ENCODE data around the gene EFEMP2.

The EFEMP2 gene

GRCh38 chr11:65915821-65916251 lies 43.2 kb upstream of the EFEMP2 start:
- Histone ChIP-seq H3K4me1 (ENCODE audit: control insufficient read depth, low read length) (peaks cover 27% of the 10 kb centered on the region), H3K27me3 (ENCODE audit: control insufficient read depth, low read length) (peaks cover 10% of the 10 kb centered on the region; the same call in 1 of the 2 replicates), H3K9me2 (replicated peaks; ENCODE audit: control insufficient read depth, low read length) (no peaks in the 10 kb centered on the region), H3F3A (ENCODE audit: control insufficient read depth, insufficient read depth) (no peaks in the 10 kb centered on the region), H3K27ac (ENCODE audit: low read depth, low read length) (no peak overlapping the region), H3K4me3 (ENCODE audit: low read length) (no peak overlapping the region), H4K20me1 (ENCODE audit: control insufficient read depth, insufficient read depth, low read depth, low read length) (no peaks in the 10 kb centered on the region), H3K9me3 (ENCODE audit: control insufficient read depth, insufficient read depth, low read length) (no peaks in the 10 kb centered on the region), H3K4me2 (ENCODE audit: low read length) (no peak overlapping the region), H3K36me3 (ENCODE audit: control insufficient read depth, low read length) (peaks cover 4% of the 10 kb centered on the region; the same call in 1 of the 2 replicates), H3K79me2 (ENCODE audit: control insufficient read depth, low read length) (peaks cover 22% of the 10 kb centered on the region)
- no peak for TF ChIP-seq EZH2phosphoT487 (IDR thresholded peaks at IDR 0.05; ENCODE audit: borderline replicate concordance, low read length)
- TF ChIP-seq, protein P1, sequence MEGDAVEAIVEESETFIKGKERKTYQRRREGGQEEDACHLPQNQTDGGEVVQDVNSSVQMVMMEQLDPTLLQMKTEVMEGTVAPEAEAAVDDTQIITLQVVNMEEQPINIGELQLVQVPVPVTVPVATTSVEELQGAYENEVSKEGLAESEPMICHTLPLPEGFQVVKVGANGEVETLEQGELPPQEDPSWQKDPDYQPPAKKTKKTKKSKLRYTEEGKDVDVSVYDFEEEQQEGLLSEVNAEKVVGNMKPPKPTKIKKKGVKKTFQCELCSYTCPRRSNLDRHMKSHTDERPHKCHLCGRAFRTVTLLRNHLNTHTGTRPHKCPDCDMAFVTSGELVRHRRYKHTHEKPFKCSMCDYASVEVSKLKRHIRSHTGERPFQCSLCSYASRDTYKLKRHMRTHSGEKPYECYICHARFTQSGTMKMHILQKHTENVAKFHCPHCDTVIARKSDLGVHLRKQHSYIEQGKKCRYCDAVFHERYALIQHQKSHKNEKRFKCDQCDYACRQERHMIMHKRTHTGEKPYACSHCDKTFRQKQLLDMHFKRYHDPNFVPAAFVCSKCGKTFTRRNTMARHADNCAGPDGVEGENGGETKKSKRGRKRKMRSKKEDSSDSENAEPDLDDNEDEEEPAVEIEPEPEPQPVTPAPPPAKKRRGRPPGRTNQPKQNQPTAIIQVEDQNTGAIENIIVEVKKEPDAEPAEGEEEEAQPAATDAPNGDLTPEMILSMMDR (IDR thresholded peaks at IDR 0.05; ENCODE audit: low read depth, low read length, poor library complexity, severe bottlenecking): no peak

GRCh38 chr11:65915101-65915820 lies 42.7 kb upstream of the EFEMP2 start:
- H3K79me2 ChIP-seq (ENCODE audit: control insufficient read depth, low read length): peaks cover 22% of the 10 kb centered on the region
- no peak overlapping the region for H3K27ac ChIP-seq (ENCODE audit: low read depth, low read length)
- H3K9me2 ChIP-seq (replicated peaks; ENCODE audit: control insufficient read depth, low read length): no peaks in the 10 kb centered on the region
- no peaks in the 10 kb centered on the region for H3K9me3 ChIP-seq (ENCODE audit: control insufficient read depth, insufficient read depth, low read length)
- no peak for TF ChIP-seq EZH2phosphoT487 (IDR thresholded peaks at IDR 0.05; ENCODE audit: borderline replicate concordance, low read length)
- TF ChIP-seq, protein P1 (IDR thresholded peaks at IDR 0.05; ENCODE audit: low read depth, low read length, poor library complexity, severe bottlenecking): no peak
- H4K20me1 ChIP-seq (ENCODE audit: control insufficient read depth, insufficient read depth, low read depth, low read length): no peaks in the 10 kb centered on the region
- H3K36me3 ChIP-seq (ENCODE audit: control insufficient read depth, low read length): peaks cover 4% of the 10 kb centered on the region; the same call in 1 of the 2 replicates
- H3K4me3 ChIP-seq (ENCODE audit: low read length): no peak overlapping the region
- no peak overlapping the region for H3K4me2 ChIP-seq (ENCODE audit: low read length)
- H3F3A ChIP-seq (ENCODE audit: control insufficient read depth, insufficient read depth): no peaks in the 10 kb centered on the region
- H3K27me3 ChIP-seq (ENCODE audit: control insufficient read depth, low read length): peaks cover 16% of the 10 kb centered on the region; the same call in 1 of the 2 replicates
- peaks cover 24% of the 10 kb centered on the region for H3K4me1 ChIP-seq (ENCODE audit: control insufficient read depth, low read length)

DNA sequence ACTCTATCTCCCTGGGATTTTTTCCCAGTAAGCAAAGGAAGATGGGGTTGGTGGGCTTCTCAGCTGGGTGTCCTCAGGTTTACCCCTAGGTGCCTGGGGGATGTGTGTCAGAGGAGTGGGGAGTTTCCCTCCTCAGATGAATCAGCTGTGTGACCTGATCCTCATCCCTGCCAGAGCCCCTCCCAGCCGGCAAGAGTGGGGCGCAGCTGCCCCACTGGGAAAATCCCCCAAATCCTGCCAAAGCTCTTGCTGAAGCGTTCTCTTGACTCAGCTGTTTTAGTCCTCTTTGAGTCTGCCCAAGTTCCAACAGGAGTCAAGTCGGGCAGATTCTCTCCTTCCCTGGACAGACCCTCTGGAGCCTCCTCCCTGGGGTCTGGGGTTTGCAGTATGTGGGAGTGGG lies 40.2 kb upstream of the EFEMP2 start:
- H3K9me2 ChIP-seq (replicated peaks; ENCODE audit: control insufficient read depth, low read length): no peaks in the 10 kb centered on the region
- no peak for TF ChIP-seq EZH2phosphoT487 (IDR thresholded peaks at IDR 0.05; ENCODE audit: borderline replicate concordance, low read length)
- TF ChIP-seq, protein P1 (IDR thresholded peaks at IDR 0.05; ENCODE audit: low read depth, low read length, poor library complexity, severe bottlenecking): no peak
- H4K20me1 ChIP-seq (ENCODE audit: control insufficient read depth, insufficient read depth, low read depth, low read length): no peaks in the 10 kb centered on the region
- H3K36me3 ChIP-seq (ENCODE audit: control insufficient read depth, low read length): no peaks in the 10 kb centered on the region; the same call in 1 of the 2 replicates
- H3K27ac ChIP-seq (ENCODE audit: low read depth, low read length): no peak overlapping the region
- H3K4me3 ChIP-seq (ENCODE audit: low read length): no peak overlapping the region
- peaks cover 24% of the 10 kb centered on the region for H3K27me3 ChIP-seq (ENCODE audit: control insufficient read depth, low read length)
- no peaks in the 10 kb centered on the region for H3F3A ChIP-seq (ENCODE audit: control insufficient read depth, insufficient read depth)
- peaks cover 10% of the 10 kb centered on the region for H3K79me2 ChIP-seq (ENCODE audit: control insufficient read depth, low read length)
- no peaks in the 10 kb centered on the region for H3K9me3 ChIP-seq (ENCODE audit: control insufficient read depth, insufficient read depth, low read length)
- peaks cover 14% of the 10 kb centered on the region for H3K4me1 ChIP-seq (ENCODE audit: control insufficient read depth, low read length)
- no peak overlapping the region for H3K4me2 ChIP-seq (ENCODE audit: low read length)

Data from DOHH2 (cell line).